ENCODE results near the gene MFRP. TPM values are rescaled to one million over a fixed set of nuclear protein-coding genes. Genes with fewer than 3 reads are reported as not detected.

MFRP gene
- total RNA-seq, 1 donor, result not detected

- no peak for TF ChIP-seq CTCF (IDR thresholded peaks at IDR 0.05; ENCODE audit: insufficient read depth, low read length)
- no peak for DNase-seq (ENCODE audit: low read depth)
- H3K4me3 ChIP-seq (ENCODE audit: low read depth, low read length), result peak overlapping the region; percentile 53
Measured at GRCh38 chr11:119316016-119316728, 30.3 kb downstream of the MFRP start.

GRCh38 chr11:119315131-119316015 is 31.1 kb downstream of the MFRP start:
- H3K4me3 ChIP-seq (ENCODE audit: low read depth, low read length), result no peak overlapping the region
- no peak for DNase-seq (ENCODE audit: low read depth)
- no peak for TF ChIP-seq CTCF (IDR thresholded peaks at IDR 0.05; ENCODE audit: insufficient read depth, low read length)

- TF ChIP-seq CTCF (IDR thresholded peaks at IDR 0.05; ENCODE audit: insufficient read depth, low read length), result no peak
- no peak for DNase-seq (ENCODE audit: low read depth)
- no peak overlapping the region for H3K4me3 ChIP-seq (ENCODE audit: low read depth, low read length)
Measured at GRCh38 chr11:119314726-119315125, 31.8 kb downstream of the MFRP start.

- H3K4me3 ChIP-seq (ENCODE audit: low read depth, low read length), result no peak overlapping the region
- no peak for TF ChIP-seq CTCF (IDR thresholded peaks at IDR 0.05; ENCODE audit: insufficient read depth, low read length)
- no peak for DNase-seq (ENCODE audit: low read depth)
Measured at GRCh38 chr11:119310682-119311052, 35.8 kb downstream of the MFRP start.

GRCh38 chr11:119309953-119310681 is 36.4 kb downstream of the MFRP start:
- no peak for DNase-seq (ENCODE audit: low read depth)
- H3K4me3 ChIP-seq (ENCODE audit: low read depth, low read length), result no peak overlapping the region
- TF ChIP-seq CTCF (IDR thresholded peaks at IDR 0.05; ENCODE audit: insufficient read depth, low read length), result no peak

- no peak for DNase-seq (ENCODE audit: low read depth)
- no peak for TF ChIP-seq CTCF (IDR thresholded peaks at IDR 0.05; ENCODE audit: insufficient read depth, low read length)
- no peak overlapping the region for H3K4me3 ChIP-seq (ENCODE audit: low read depth, low read length)
Measured at GRCh38 chr11:119309411-119309810, 37.1 kb downstream of the MFRP start.
